Calu3 (cell line): ENCODE data around the gene CCP110. TPM values are rescaled to one million over a fixed set of nuclear protein-coding genes. Genes with fewer than 3 reads are reported as not detected.
A peak's percentile ranks its signal among the peaks of the same experiment; 100 is the strongest.

Source experiments
- BruUV-seq: library from RNA; stranded (reverse); fragments of 400-500 nt; replicated peaks from 2 replicates; lab custom pipeline; 2021; lab: Mats Ljungman, UMichigan
- CTCF ChIA-PET: fragments of 300-600 bp; sonication (Branson Sonifier 250); formaldehyde crosslinking; loops from one replicate; lab custom pipeline; 2022; ENCODE audit warnings: antibody characterized with exemption; lab: Charles Lee
- DNase-seq: peaks from one replicate; pipeline ENCODE4 v3.0.0; 2022
- H3K27ac Mint-ChIP-seq: one replicate; pipeline ENCODE4 v1.8.0; 2022; ENCODE audit warnings: mixed read lengths; ENCODE audit not compliant: unreplicated experiment
- H3K27me3 Mint-ChIP-seq: one replicate; pipeline ENCODE4 v1.8.0; 2022; ENCODE audit warnings: mixed read lengths; ENCODE audit not compliant: unreplicated experiment
- H3K36me3 Mint-ChIP-seq: one replicate; pipeline ENCODE4 v1.8.0; 2022; ENCODE audit warnings: mild to moderate bottlenecking, moderate library complexity, mixed read lengths; ENCODE audit not compliant: insufficient read depth, unreplicated experiment
- H3K4me1 Mint-ChIP-seq: one replicate; pipeline ENCODE4 v1.8.0; 2022; ENCODE audit warnings: mild to moderate bottlenecking, low read depth, mixed read lengths; ENCODE audit not compliant: unreplicated experiment
- H3K4me3 Mint-ChIP-seq: one replicate; pipeline ENCODE4 v1.8.0; 2022; ENCODE audit warnings: mild to moderate bottlenecking, low read depth, moderate library complexity, mixed read lengths; ENCODE audit not compliant: unreplicated experiment
- H3K9me3 Mint-ChIP-seq: one replicate; pipeline ENCODE4 v1.8.0; 2022; ENCODE audit warnings: low read depth, mixed read lengths; ENCODE audit not compliant: unreplicated experiment
- CTCF ChIP-seq: fragments of 200-600 bp; IDR thresholded peaks from one replicate; pipeline ENCODE4 v1.8.0; 2022; ENCODE audit warnings: antibody characterized with exemption; ENCODE audit not compliant: unreplicated experiment
- intact Hi-C: fragments of 100-400 bp; cut with micrococcal nuclease; formaldehyde crosslinking; loops from one replicate; pipeline ENCODE4 v1.10.0; 2022; ENCODE audit not compliant: unreplicated experiment
- total RNA-seq: library from RNA; stranded (reverse); gene quantifications from 2 replicates; pipeline ENCODE4 v1.2.3, GENCODE V29; 2022

Gene CCP110
- total RNA-seq, 1 experiment from 2014 or later = 34.4 TPM

- peak within 1 kb of the TSS; percentile 94 for H3K4me3 Mint-ChIP-seq
- CTCF ChIA-PET = interaction anchor here (0.9 kb wide), 1 partner anchor 720 kb away, joined by 3 read pairs; the partner anchor contains the start of gene ARL6IP1
- peaks cover 37% of the 10 kb centered on the region for H3K4me1 Mint-ChIP-seq
- intact Hi-C loops = loop anchor here (10.0 kb wide), 1 partner anchor 427 kb away; no protein-coding TSS in a partner anchor
- peaks cover 64% of the 10 kb centered on the region for H3K36me3 Mint-ChIP-seq
- DNase-seq = peak; percentile 97
- no peaks in the 10 kb centered on the region for H3K27me3 Mint-ChIP-seq
- TF ChIP-seq CTCF = no peak
- H3K9me3 Mint-ChIP-seq = no peaks in the 10 kb centered on the region
- peak within 1 kb of the TSS; percentile 82 for H3K27ac Mint-ChIP-seq
- BruUV-seq = no TSS peak
Measured at GRCh38 chr16:19521471-19522396, 2.0 kb upstream of the CCP110 start, which contains the start of gene GDE1. Gene GDE1, minus strand, starts transcription at chr16:19522098. Its CDS starts 134 bp downstream, at chr16:19521964.

- intact Hi-C loops = loop anchor here (10.0 kb wide), 1 partner anchor 428 kb away; no protein-coding TSS in a partner anchor
- no peak for DNase-seq
- no TSS peak for BruUV-seq
- TF ChIP-seq CTCF = no peak
- Mint-ChIP-seq H3K27ac (peak overlapping the region; percentile 82), H3K36me3 (peaks cover 60% of the 10 kb centered on the region), H3K27me3 (no peaks in the 10 kb centered on the region), H3K4me3 (peak overlapping the region; percentile 94), H3K4me1 (peaks cover 31% of the 10 kb centered on the region), H3K9me3 (no peaks in the 10 kb centered on the region)
- CTCF ChIA-PET = no interaction called here
Measured at GRCh38 chr16:19522397-19522732, 1.4 kb upstream of the CCP110 start.

GRCh38 chr16:19522760-19523159, 982 bp upstream of the CCP110 start:
- peaks cover 56% of the 10 kb centered on the region for H3K36me3 Mint-ChIP-seq
- no peak for DNase-seq
- H3K9me3 Mint-ChIP-seq = no peaks in the 10 kb centered on the region
- CTCF ChIA-PET = no interaction called here
- H3K27me3 Mint-ChIP-seq = no peaks in the 10 kb centered on the region
- TF ChIP-seq CTCF = no peak
- H3K4me1 Mint-ChIP-seq = peaks cover 27% of the 10 kb centered on the region
- intact Hi-C loops = loop anchor here (10.0 kb wide), 1 partner anchor 428 kb away; no protein-coding TSS in a partner anchor
- H3K27ac Mint-ChIP-seq = no peak overlapping the region
- BruUV-seq = no TSS peak
- H3K4me3 Mint-ChIP-seq = no peak overlapping the region

DNA sequence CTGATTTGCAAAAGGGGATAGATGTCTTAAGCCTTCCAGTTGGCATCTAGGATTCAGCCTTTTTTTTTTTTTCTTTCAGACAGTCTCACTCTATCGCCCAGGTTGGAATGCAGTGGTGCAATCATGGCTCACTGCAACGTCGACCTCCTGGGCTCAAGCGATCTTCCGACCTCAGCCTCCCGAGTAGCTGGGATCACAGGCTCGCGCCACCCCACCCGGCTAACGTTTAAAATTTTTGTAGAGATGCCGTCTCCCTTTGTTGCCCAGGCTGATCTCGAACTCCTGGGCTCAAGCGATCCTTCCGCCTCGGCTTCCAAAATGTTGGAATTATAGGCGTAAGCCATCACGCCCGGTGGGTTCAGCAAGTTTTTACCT, 571 bp upstream of the CCP110 start:
- peaks cover 55% of the 10 kb centered on the region for H3K36me3 Mint-ChIP-seq
- H3K27me3 Mint-ChIP-seq = no peaks in the 10 kb centered on the region
- no peaks in the 10 kb centered on the region for H3K9me3 Mint-ChIP-seq
- H3K4me3 Mint-ChIP-seq = no peak overlapping the region
- no peak for DNase-seq
- no TSS peak for BruUV-seq
- CTCF ChIA-PET = interaction anchor here (0.6 to 1.9 kb wide), 4 partner anchors 18 to 106 kb away, joined by 3 to 8 read pairs (median 3); partner anchors contain the start of genes TMC5 and VPS35L
- peaks cover 24% of the 10 kb centered on the region for H3K4me1 Mint-ChIP-seq
- no peak for TF ChIP-seq CTCF
- H3K27ac Mint-ChIP-seq = no peak overlapping the region
- intact Hi-C loops = loop anchor here (10.0 kb wide), 1 partner anchor 428 kb away; no protein-coding TSS in a partner anchor
